Tibial artery (tissue), 4 donors: ENCODE data around the gene USP24.

Source experiments
- DNase-seq, 2 donors: peaks; one replicate each; pipeline ENCODE4 v3.0.0-alpha.2; 2019
- H3K27ac ChIP-seq, 2 donors: fragments of 200-600 bp; sonication (generic) in 1 of 2; 1 replicate in 1 of 2; 2 replicates in 1 of 2; pipeline ENCODE4 v1.5.1; 2018 to 2019; ENCODE audit warnings: mild to moderate bottlenecking in 1 of 2
- H3K27me3 ChIP-seq, 2 donors: fragments of 200-600 bp; sonication (generic) in 1 of 2; one replicate each; pipeline versions ENCODE4 v1.5.1 to v1.6.0; 2016 to 2019
- H3K36me3 ChIP-seq, 3 donors: fragments of 200-600 bp; sonication (generic) in 2 of 3; one replicate each; pipeline ENCODE4 v1.5.1; 2016 to 2019; ENCODE audit warnings: mild to moderate bottlenecking in 2 of 3
- H3K4me1 ChIP-seq, 4 donors: fragments of 200-600 bp; sonication (generic) in 2 of 4; 1 replicate in 3 of 4; 2 replicates in 1 of 4; pipeline ENCODE4 v1.5.1; 2016 to 2019
- H3K4me3 ChIP-seq, 2 donors: fragments of 200-600 bp; sonication (generic) in 1 of 2; 1 replicate in 1 of 2; 2 replicates in 1 of 2; pipeline ENCODE4 v1.5.1; 2018 to 2019; ENCODE audit warnings: mild to moderate bottlenecking in 2 of 2
- H3K9me3 ChIP-seq, 3 donors: fragments of 200-600 bp; sonication (generic) in 1 of 3; one replicate each; pipeline ENCODE4 v1.5.1; 2016 to 2019
- CTCF ChIP-seq, 2 experiments: fragments of 200-600 bp in 1 of 2; fragments of 450-650 bp in 1 of 2; IDR thresholded peaks; one replicate each; pipeline ENCODE4 v1.5.1; 2017 to 2019; ENCODE audit warnings: antibody characterized with exemption in 2 of 2, mild to moderate bottlenecking in 1 of 2, moderate library complexity in 1 of 2
- intact Hi-C: fragments of 100-400 bp; cut with DNase I; formaldehyde crosslinking; loops from one replicate; pipeline ENCODE4 v1.15.0; 2023; ENCODE audit warnings: low total_unique reads

Gene USP24

GRCh38 chr1:55074455-55074854, 140.7 kb downstream of the USP24 start:
- no peak for DNase-seq
- Histone ChIP-seq H3K9me3 (no peaks in the 10 kb centered on the region), H3K27me3 (no peaks in the 10 kb centered on the region), H3K4me1 (no peaks in the 10 kb centered on the region), H3K4me3 (no peak overlapping the region), H3K36me3 (peaks cover 72 to 100% (median 96%) of the 10 kb centered on the region in 3 donors), H3K27ac (no peak overlapping the region)
- intact Hi-C loops, result no loop called here
- TF ChIP-seq CTCF (IDR thresholded peaks at IDR 0.05), result no peak

GRCh38 chr1:55073187-55073916, 141.8 kb downstream of the USP24 start:
- Histone ChIP-seq H3K4me1 (no peaks in the 10 kb centered on the region), H3K9me3 (no peaks in the 10 kb centered on the region), H3K27ac (no peak overlapping the region), H3K36me3 (peaks cover 83 to 100% (median 97%) of the 10 kb centered on the region in 3 donors), H3K4me3 (no peak overlapping the region), H3K27me3 (no peaks in the 10 kb centered on the region)
- intact Hi-C loops, result no loop called here
- DNase-seq, result no peak
- no peak for TF ChIP-seq CTCF (IDR thresholded peaks at IDR 0.05)

DNA sequence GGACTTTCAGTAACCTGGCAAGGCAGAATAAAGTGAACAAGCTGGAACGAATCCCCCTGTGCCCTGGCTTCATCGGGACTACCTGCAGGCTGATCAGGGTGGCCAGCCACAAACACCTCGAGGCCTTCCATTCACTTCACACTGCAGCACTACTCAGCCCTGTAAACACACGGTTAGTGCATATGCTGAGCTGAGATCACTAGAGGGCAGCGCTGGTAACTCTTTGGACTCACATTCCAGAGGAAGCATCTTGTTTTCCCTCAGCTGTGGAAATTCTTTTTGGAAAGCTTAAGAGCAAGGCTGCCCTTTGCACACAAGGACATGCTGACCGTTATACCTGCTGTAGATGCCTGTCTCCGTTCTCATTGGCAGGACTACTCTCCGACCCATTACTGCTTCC, 143.7 kb downstream of the USP24 start:
- peaks cover 78 to 100% (median 97%) of the 10 kb centered on the region in 3 donors for H3K36me3 ChIP-seq
- H3K27me3 ChIP-seq, result no peaks in the 10 kb centered on the region
- no peak for DNase-seq
- H3K4me1 ChIP-seq, result peaks cover 0 to 3% (median 0%) of the 10 kb centered on the region in 4 donors
- H3K27ac ChIP-seq, result no peak overlapping the region
- no peak overlapping the region for H3K4me3 ChIP-seq
- no peak for TF ChIP-seq CTCF (IDR thresholded peaks at IDR 0.05)
- H3K9me3 ChIP-seq, result no peaks in the 10 kb centered on the region
- intact Hi-C loops, result no loop called here

DNA sequence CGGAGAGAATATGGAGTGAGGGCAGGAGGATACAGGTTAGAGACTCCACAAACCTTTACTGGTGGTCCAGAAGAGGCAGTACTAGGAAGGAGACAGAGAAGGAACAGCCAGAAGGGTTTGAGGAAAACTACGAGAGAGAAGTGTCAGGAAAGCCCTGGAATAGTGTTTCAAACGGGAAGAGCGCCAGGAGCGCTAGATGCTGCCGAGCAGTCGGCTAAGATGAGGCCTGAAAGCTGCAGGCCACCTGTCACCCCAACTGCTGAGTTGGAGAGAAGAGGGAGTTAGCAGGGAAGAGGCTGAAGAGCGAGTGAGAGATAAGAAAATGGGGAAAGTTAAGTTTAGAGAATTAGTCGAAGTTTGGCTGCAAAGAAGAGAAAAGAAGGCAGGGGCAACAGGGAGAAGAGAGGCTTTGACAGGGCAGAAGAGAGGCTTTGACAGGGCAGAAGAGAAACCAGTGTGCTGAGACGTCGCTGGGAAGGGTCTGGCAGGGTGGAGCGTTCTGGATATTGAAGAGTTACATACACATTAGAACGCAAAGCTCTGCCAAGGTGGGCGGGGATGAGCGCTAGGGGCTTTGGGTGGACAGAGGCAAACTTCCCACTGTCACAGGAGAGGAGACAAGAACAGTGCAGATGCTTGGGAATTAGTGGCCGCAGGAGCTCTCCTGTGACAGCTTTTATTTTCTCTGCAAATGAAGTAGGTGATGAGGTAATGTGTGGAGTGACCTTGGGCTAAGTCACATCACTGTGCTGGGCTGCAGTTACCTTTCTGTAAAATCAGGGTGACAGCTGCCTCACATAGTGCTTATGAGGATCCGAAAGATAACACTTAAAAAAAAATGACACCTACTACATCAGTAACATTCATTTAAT, 144.6 kb downstream of the USP24 start:
- intact Hi-C loops, result no loop called here
- H3K4me3 ChIP-seq, result no peak overlapping the region
- H3K36me3 ChIP-seq, result peaks cover 81 to 94% (median 92%) of the 10 kb centered on the region in 3 donors
- H3K27me3 ChIP-seq, result no peaks in the 10 kb centered on the region
- peaks cover 0 to 6% (median 3%) of the 10 kb centered on the region in 4 donors for H3K4me1 ChIP-seq
- no peak overlapping the region for H3K27ac ChIP-seq
- peak in 1 of 2 donors; percentile 45 for DNase-seq
- no peak for TF ChIP-seq CTCF (IDR thresholded peaks at IDR 0.05)
- no peaks in the 10 kb centered on the region for H3K9me3 ChIP-seq

- Histone ChIP-seq H3K4me1 (peaks cover 6 to 18% (median 12%) of the 10 kb centered on the region in 4 donors), H3K9me3 (no peaks in the 10 kb centered on the region), H3K27me3 (no peaks in the 10 kb centered on the region), H3K36me3 (peaks cover 71 to 82% (median 79%) of the 10 kb centered on the region in 3 donors), H3K4me3 (no peak overlapping the region), H3K27ac (no peak overlapping the region)
- intact Hi-C loops, result no loop called here
- no peak for TF ChIP-seq CTCF (IDR thresholded peaks at IDR 0.05)
- DNase-seq, result no peak
Measured at GRCh38 chr1:55069280-55069679, 145.9 kb downstream of the USP24 start.
